ENCODE measurements around the gene PTH2R.

Gene PTH2R

GRCh38 chr2:208541989-208542464 is 135.4 kb downstream of the PTH2R start:
- DNase-seq (ENCODE audit: extremely low read depth in 1 of 2, low read depth in 1 of 2) = no peak

- no peak for DNase-seq (ENCODE audit: extremely low read depth in 1 of 2, low read depth in 1 of 2)
Measured at GRCh38 chr2:208542465-208543041, 136.0 kb downstream of the PTH2R start.

All from activated CD8-positive, alpha-beta memory T cell treated with anti-CD3 and anti-CD28 coated beads for 1 hour (primary cell).